KMS-11 (cell line): Measurements from ENCODE around the gene LNX1.

Experiments used
- H2AFZ ChIP-seq: fragments of 200-600 bp; sonication (generic); 2 replicates; pipeline ENCODE4 v1.6.1; 2016; ENCODE audit warnings: antibody characterized with exemption, mixed run types, low read depth
- H3K27ac ChIP-seq: fragments of 200-600 bp; sonication (generic); 2 replicates; pipeline ENCODE4 v1.6.1; 2016; ENCODE audit warnings: mild to moderate bottlenecking, mixed run types
- H3K27me3 ChIP-seq: fragments of 200-600 bp; sonication (generic); 2 replicates; pipeline ENCODE4 v1.6.1; 2017; ENCODE audit warnings: mild to moderate bottlenecking, low read depth, mixed run types, moderate library complexity; ENCODE audit not compliant: insufficient read depth
- H3K36me3 ChIP-seq: fragments of 200-600 bp; sonication (generic); 2 replicates; pipeline ENCODE4 v1.6.1; 2017; ENCODE audit warnings: mild to moderate bottlenecking, mixed run types; ENCODE audit not compliant: insufficient read depth
- H3K4me1 ChIP-seq: fragments of 200-600 bp; sonication (generic); 2 replicates; pipeline ENCODE4 v1.6.1; 2016; ENCODE audit warnings: mild to moderate bottlenecking, low read depth, mixed run types; ENCODE audit not compliant: poor library complexity, severe bottlenecking
- H3K4me2 ChIP-seq: fragments of 200-600 bp; sonication (generic); 2 replicates; pipeline ENCODE4 v1.7.0; 2016; ENCODE audit warnings: mild to moderate bottlenecking, mixed run types
- H3K4me3 ChIP-seq: fragments of 200-600 bp; sonication (generic); IDR thresholded peaks from 2 replicates; pipeline ENCODE4 v1.6.1; 2017; ENCODE audit warnings: low read depth, low read length, mixed read lengths; ENCODE audit not compliant: insufficient read depth
- H3K79me2 ChIP-seq: fragments of 200-600 bp; sonication (generic); 2 replicates; pipeline ENCODE4 v1.6.1; 2016; ENCODE audit warnings: low read depth, mixed run types; ENCODE audit not compliant: insufficient read depth
- H3K9ac ChIP-seq: fragments of 200-600 bp; sonication (generic); 2 replicates; pipeline ENCODE4 v1.6.1; 2016; ENCODE audit warnings: mild to moderate bottlenecking, mixed run types
- H4K20me1 ChIP-seq: fragments of 200-600 bp; sonication (generic); 2 replicates; pipeline ENCODE4 v1.6.1; 2016; ENCODE audit warnings: mild to moderate bottlenecking, mixed run types; ENCODE audit not compliant: insufficient read depth
- CTCF ChIP-seq: fragments of 200-600 bp; sonication (generic); conservative IDR thresholded peaks from 2 replicates; pipeline ENCODE4 v1.6.1; 2017; ENCODE audit warnings: low read depth, mild to moderate bottlenecking, antibody characterized with exemption, low read length, moderate library complexity, mixed read lengths

Gene LNX1

GRCh38 chr4:53613428-53613827 is 22.1 kb upstream of the LNX1 start:
- no peaks in the 10 kb centered on the region for H4K20me1 ChIP-seq
- H3K4me2 ChIP-seq, result no peak overlapping the region
- peaks cover 4% of the 10 kb centered on the region for H3K4me1 ChIP-seq
- TF ChIP-seq CTCF, result no peak
- H3K27ac ChIP-seq, result no peak overlapping the region
- H3K79me2 ChIP-seq, result no peaks in the 10 kb centered on the region
- H3K27me3 ChIP-seq, result no peaks in the 10 kb centered on the region
- no peaks in the 10 kb centered on the region for H3K36me3 ChIP-seq
- no peak overlapping the region for H2AFZ ChIP-seq
- H3K9ac ChIP-seq, result no peak overlapping the region
- no peak overlapping the region for H3K4me3 ChIP-seq

GRCh38 chr4:53608649-53609048 is 17.4 kb upstream of the LNX1 start:
- no peak overlapping the region for H3K9ac ChIP-seq
- no peak overlapping the region for H3K27ac ChIP-seq
- no peaks in the 10 kb centered on the region for H3K79me2 ChIP-seq
- H3K36me3 ChIP-seq, result no peaks in the 10 kb centered on the region
- TF ChIP-seq CTCF, result no peak
- H3K4me2 ChIP-seq, result no peak overlapping the region
- no peak overlapping the region for H3K4me3 ChIP-seq
- no peaks in the 10 kb centered on the region for H3K27me3 ChIP-seq
- H2AFZ ChIP-seq, result no peak overlapping the region
- H3K4me1 ChIP-seq, result no peaks in the 10 kb centered on the region
- H4K20me1 ChIP-seq, result no peaks in the 10 kb centered on the region

GRCh38 chr4:53608242-53608641 is 17.0 kb upstream of the LNX1 start:
- H3K27ac ChIP-seq, result no peak overlapping the region
- no peak overlapping the region for H3K4me2 ChIP-seq
- H3K4me3 ChIP-seq, result no peak overlapping the region
- no peaks in the 10 kb centered on the region for H4K20me1 ChIP-seq
- no peaks in the 10 kb centered on the region for H3K4me1 ChIP-seq
- H3K36me3 ChIP-seq, result no peaks in the 10 kb centered on the region
- H3K9ac ChIP-seq, result no peak overlapping the region
- H2AFZ ChIP-seq, result no peak overlapping the region
- H3K79me2 ChIP-seq, result no peaks in the 10 kb centered on the region
- no peaks in the 10 kb centered on the region for H3K27me3 ChIP-seq
- TF ChIP-seq CTCF, result no peak

GRCh38 chr4:53605783-53606182 is 14.5 kb upstream of the LNX1 start:
- no peak overlapping the region for H3K9ac ChIP-seq
- no peak overlapping the region for H3K4me2 ChIP-seq
- H3K4me1 ChIP-seq, result no peaks in the 10 kb centered on the region
- no peak overlapping the region for H2AFZ ChIP-seq
- no peak overlapping the region for H3K4me3 ChIP-seq
- no peaks in the 10 kb centered on the region for H3K36me3 ChIP-seq
- TF ChIP-seq CTCF, result no peak
- H3K27me3 ChIP-seq, result no peaks in the 10 kb centered on the region
- H3K27ac ChIP-seq, result no peak overlapping the region
- H4K20me1 ChIP-seq, result no peaks in the 10 kb centered on the region
- no peaks in the 10 kb centered on the region for H3K79me2 ChIP-seq

- Histone ChIP-seq H3K4me3 (no peak overlapping the region), H3K27ac (no peak overlapping the region), H3K36me3 (no peaks in the 10 kb centered on the region), H3K4me2 (no peak overlapping the region), H3K79me2 (no peaks in the 10 kb centered on the region), H3K4me1 (no peaks in the 10 kb centered on the region), H4K20me1 (no peaks in the 10 kb centered on the region), H3K9ac (no peak overlapping the region), H2AFZ (no peak overlapping the region), H3K27me3 (no peaks in the 10 kb centered on the region)
- TF ChIP-seq CTCF, result no peak
Observed at GRCh38 chr4:53602390-53602789, 11.1 kb upstream of the LNX1 start.
